ENCODE results near the gene GRK2. TPM values are rescaled to one million over a fixed set of nuclear protein-coding genes. Genes with fewer than 3 reads are reported as not detected.

The GRK2 gene
- total and polyA plus RNA-seq, 2 donors (not counting 1 experiment from before 2014, with no cell fraction given): 294 to 534 TPM

- Histone ChIP-seq H3K36me3 (replicated peaks in 1 of 2; ENCODE audit: control extremely low read depth in 1 of 2, control insufficient read depth in 1 of 2, extremely low read depth in 1 of 2, insufficient read depth in 2 of 2, low read length in 1 of 2) (peaks cover 8 to 57% of the 10 kb centered on the region in 2 experiments), H3K9me3 (ENCODE audit: control extremely low read depth in 1 of 3, control insufficient read depth in 2 of 3, insufficient read depth in 1 of 3, low read length in 2 of 3) (peaks cover 4 to 8% (median 5%) of the 10 kb centered on the region in 3 donors), H2AFZ (ENCODE audit: insufficient read depth, low read depth, low read length, poor library complexity, severe bottlenecking) (no peak overlapping the region), H3K27ac (ENCODE audit: low read length in 2 of 2) (no peak overlapping the region), H3K79me2 (ENCODE audit: control insufficient read depth, insufficient read depth, low read length) (peaks cover 41% of the 10 kb centered on the region), H3K9ac (ENCODE audit: low read length) (no peak overlapping the region), H4K20me1 (ENCODE audit: control insufficient read depth, insufficient read depth, low read length, poor library complexity, severe bottlenecking) (peaks cover 43% of the 10 kb centered on the region), H3K4me3 (ENCODE audit: control extremely low read depth in 1 of 5, extremely low read depth in 1 of 5, insufficient read depth in 1 of 5, low read depth in 2 of 5, low read length in 4 of 5) (no peak overlapping the region), H3K4me2 (replicated peaks; ENCODE audit: low read depth, low read length, poor library complexity, severe bottlenecking) (no peak overlapping the region), H3K4me1 (ENCODE audit: control insufficient read depth in 2 of 2, insufficient read depth in 2 of 2, low read length in 2 of 2) (peaks cover 3 to 4% of the 10 kb centered on the region in 2 donors), H3K27me3 (replicated peaks in 1 of 4; ENCODE audit: control extremely low read depth in 1 of 4, control insufficient read depth in 3 of 4, insufficient read depth in 4 of 4, low read length in 3 of 4) (no peaks in the 10 kb centered on the region)
- ATAC-seq (ENCODE audit: low read depth): no peak
- DNase-seq: no peak
- TF ChIP-seq EZH2 (IDR thresholded peaks at IDR 0.05; ENCODE audit: borderline replicate concordance, insufficient read depth, low read depth, low read length, poor library complexity, severe bottlenecking): no peak
- WGBS (ENCODE audit: insufficient coverage): 92% methylated on average over 22 of the region's 22 CpGs
- ChIA-PET POLR2A (interaction anchor here (0.8 to 1.3 kb wide), 2 partner anchors 8 to 116 kb away, joined by 3 to 4 read pairs; no protein-coding TSS in a partner anchor), CTCF (interaction anchor here (2.9 kb wide), 1 partner anchor 38 kb away, joined by 11 read pairs; no protein-coding TSS in a partner anchor)
- Mint-ChIP-seq H3K27me3 (no peaks in the 10 kb centered on the region), H3K4me1 (peaks cover 3% of the 10 kb centered on the region), H3K27ac (no peak overlapping the region), H3K9me3 (ENCODE audit: insufficient read depth) (peaks cover 4% of the 10 kb centered on the region), H3K4me3 (no peak overlapping the region)
- intact Hi-C loops (cut with micrococcal nuclease): no loop called here
Observed at GRCh38 chr11:67300756-67301312, 34.6 kb downstream of the GRK2 start.

- no peak overlapping the region for H3K4me3 Mint-ChIP-seq
- H3K4me1 Mint-ChIP-seq: peaks cover 3% of the 10 kb centered on the region
- Histone ChIP-seq H3K9me3 (ENCODE audit: control extremely low read depth in 1 of 3, control insufficient read depth in 2 of 3, insufficient read depth in 1 of 3, low read length in 2 of 3) (peaks cover 0 to 4% (median 4%) of the 10 kb centered on the region in 3 donors), H3K36me3 (replicated peaks in 1 of 2; ENCODE audit: control extremely low read depth in 1 of 2, control insufficient read depth in 1 of 2, extremely low read depth in 1 of 2, insufficient read depth in 2 of 2, low read length in 1 of 2) (peaks cover 6 to 53% of the 10 kb centered on the region in 2 experiments), H3K9ac (ENCODE audit: low read length) (no peak overlapping the region), H3K27ac (ENCODE audit: low read length in 2 of 2) (no peak overlapping the region), H2AFZ (ENCODE audit: insufficient read depth, low read depth, low read length, poor library complexity, severe bottlenecking) (no peak overlapping the region), H3K79me2 (ENCODE audit: control insufficient read depth, insufficient read depth, low read length) (peaks cover 35% of the 10 kb centered on the region), H3K27me3 (replicated peaks in 1 of 4; ENCODE audit: control extremely low read depth in 1 of 4, control insufficient read depth in 3 of 4, insufficient read depth in 4 of 4, low read length in 3 of 4) (no peaks in the 10 kb centered on the region), H4K20me1 (ENCODE audit: control insufficient read depth, insufficient read depth, low read length, poor library complexity, severe bottlenecking) (peaks cover 43% of the 10 kb centered on the region), H3K4me1 (ENCODE audit: control insufficient read depth in 2 of 2, insufficient read depth in 2 of 2, low read length in 2 of 2) (peaks cover 3 to 4% of the 10 kb centered on the region in 2 donors), H3K4me3 (ENCODE audit: control extremely low read depth in 1 of 5, extremely low read depth in 1 of 5, insufficient read depth in 1 of 5, low read depth in 2 of 5, low read length in 4 of 5) (no peak overlapping the region), H3K4me2 (replicated peaks; ENCODE audit: low read depth, low read length, poor library complexity, severe bottlenecking) (no peak overlapping the region)
- DNase-seq (no peak), ATAC-seq (ENCODE audit: low read depth) (no peak)
- H3K27ac Mint-ChIP-seq: no peak overlapping the region
- no peaks in the 10 kb centered on the region for H3K27me3 Mint-ChIP-seq
- peaks cover 4% of the 10 kb centered on the region for H3K9me3 Mint-ChIP-seq (ENCODE audit: insufficient read depth)
- TF ChIP-seq CTCF (IDR thresholded peaks at IDR 0.05) (no peak), EZH2 (IDR thresholded peaks at IDR 0.05; ENCODE audit: borderline replicate concordance, insufficient read depth, low read depth, low read length, poor library complexity, severe bottlenecking) (no peak)
- ChIA-PET CTCF (interaction anchor here (1.5 kb wide), 1 partner anchor 38 kb away, joined by 4 read pairs; no protein-coding TSS in a partner anchor), POLR2A (interaction anchor here (0.8 to 2.2 kb wide), 3 partner anchors 8 to 115 kb away, joined by 3 to 10 read pairs (median 4); partner anchors contain the start of gene ANKRD13D)
- 97% methylated on average over 28 of the region's 28 CpGs for WGBS (ENCODE audit: insufficient coverage)
- intact Hi-C loops (cut with micrococcal nuclease): no loop called here
Observed at GRCh38 chr11:67301313-67301921, 35.1 kb downstream of the GRK2 start.

Data from B cell (primary cell).